ENCODE results near the gene NEK3.

DNA sequence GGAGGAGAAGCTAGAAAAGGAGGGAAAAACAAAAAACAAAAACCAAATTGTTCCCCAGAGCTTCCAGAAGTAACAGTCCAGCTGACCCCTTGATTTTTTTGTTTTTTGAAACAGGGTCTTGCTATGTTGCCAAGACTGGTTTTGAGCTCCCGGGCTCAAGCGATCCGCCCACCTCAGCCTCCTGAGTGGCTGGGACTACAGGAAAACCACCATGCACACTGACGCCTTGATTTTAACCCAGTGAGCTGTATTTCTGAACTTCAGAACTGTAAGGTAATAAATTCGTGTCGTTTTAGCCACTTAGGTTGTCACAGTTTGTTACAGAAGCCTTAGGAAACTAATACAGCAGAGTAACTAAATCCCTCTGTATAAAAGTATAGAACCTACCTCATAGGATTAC lies 1.1 kb upstream of the NEK3 start:
- TF ChIP-seq POLR2A (IDR thresholded peaks at IDR 0.05), result no peak
- TF ChIP-seq, protein P1, sequence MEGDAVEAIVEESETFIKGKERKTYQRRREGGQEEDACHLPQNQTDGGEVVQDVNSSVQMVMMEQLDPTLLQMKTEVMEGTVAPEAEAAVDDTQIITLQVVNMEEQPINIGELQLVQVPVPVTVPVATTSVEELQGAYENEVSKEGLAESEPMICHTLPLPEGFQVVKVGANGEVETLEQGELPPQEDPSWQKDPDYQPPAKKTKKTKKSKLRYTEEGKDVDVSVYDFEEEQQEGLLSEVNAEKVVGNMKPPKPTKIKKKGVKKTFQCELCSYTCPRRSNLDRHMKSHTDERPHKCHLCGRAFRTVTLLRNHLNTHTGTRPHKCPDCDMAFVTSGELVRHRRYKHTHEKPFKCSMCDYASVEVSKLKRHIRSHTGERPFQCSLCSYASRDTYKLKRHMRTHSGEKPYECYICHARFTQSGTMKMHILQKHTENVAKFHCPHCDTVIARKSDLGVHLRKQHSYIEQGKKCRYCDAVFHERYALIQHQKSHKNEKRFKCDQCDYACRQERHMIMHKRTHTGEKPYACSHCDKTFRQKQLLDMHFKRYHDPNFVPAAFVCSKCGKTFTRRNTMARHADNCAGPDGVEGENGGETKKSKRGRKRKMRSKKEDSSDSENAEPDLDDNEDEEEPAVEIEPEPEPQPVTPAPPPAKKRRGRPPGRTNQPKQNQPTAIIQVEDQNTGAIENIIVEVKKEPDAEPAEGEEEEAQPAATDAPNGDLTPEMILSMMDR (IDR thresholded peaks at IDR 0.05), result no peak
